ENCODE data around the gene SLC1A6.

The SLC1A6 gene

DNA sequence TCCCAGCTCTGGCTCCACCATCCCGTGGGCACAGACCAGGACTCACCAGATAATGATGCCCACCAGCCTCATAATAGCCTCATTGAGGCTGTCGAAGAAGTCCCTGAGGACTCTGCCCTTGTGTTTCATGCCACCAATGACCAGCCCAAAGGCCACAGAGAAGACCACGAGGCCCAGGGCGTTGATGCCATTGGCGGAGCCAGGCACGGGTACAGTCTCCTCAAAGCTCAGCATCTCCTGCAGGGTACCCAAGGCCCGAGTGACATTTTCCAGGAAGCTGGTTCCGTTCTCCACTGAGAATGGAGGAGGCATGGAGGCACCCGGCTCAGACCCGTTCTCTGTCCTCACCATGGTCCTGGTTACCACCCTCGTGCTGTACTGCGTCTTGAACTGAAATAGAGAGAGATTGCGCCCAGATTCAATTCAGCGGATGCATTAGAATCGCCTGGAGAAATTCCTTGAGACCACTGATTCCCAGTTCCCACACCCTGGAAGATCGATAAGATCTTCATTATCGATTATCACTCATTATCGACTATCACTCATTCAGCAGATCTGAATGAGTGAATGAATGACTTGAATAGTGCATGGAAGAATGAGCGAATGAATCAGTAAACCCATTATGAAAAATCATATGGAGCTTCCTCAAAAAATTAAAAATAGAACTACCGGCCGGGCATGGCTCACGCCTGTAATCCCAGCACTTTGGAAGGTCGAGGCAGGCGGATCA, 17.5 kb downstream of the SLC1A6 start:
- no peaks in the 10 kb centered on the region for H3K4me1 ChIP-seq (ENCODE audit: insufficient read depth, low read length, severe bottlenecking)
- H3K9ac ChIP-seq (ENCODE audit: low read length) = no peak overlapping the region
- TF ChIP-seq EZH2 (IDR thresholded peaks at IDR 0.05; ENCODE audit: borderline replicate concordance, low read length) = no peak
- H2AFZ ChIP-seq (ENCODE audit: low read length) = no peak overlapping the region
- no peaks in the 10 kb centered on the region for H4K20me1 ChIP-seq (ENCODE audit: insufficient read depth, low read length)
- no peak overlapping the region for H3K4me2 ChIP-seq (ENCODE audit: low read length)
- no peak overlapping the region for H3K27ac ChIP-seq (ENCODE audit: low read depth, low read length, poor library complexity, severe bottlenecking)
- H3K27me3 ChIP-seq (ENCODE audit: insufficient read depth, low read length) = no peaks in the 10 kb centered on the region
- no peaks in the 10 kb centered on the region for H3F3A ChIP-seq (ENCODE audit: insufficient read depth, low read length)
- no peak overlapping the region for H3K4me3 ChIP-seq (ENCODE audit: low read depth, low read length, poor library complexity, severe bottlenecking)
- no peaks in the 10 kb centered on the region for H3K9me2 ChIP-seq (ENCODE audit: low read depth, low read length)
- peaks cover 7% of the 10 kb centered on the region; the same call in 1 of the 2 replicates for H3K9me3 ChIP-seq (ENCODE audit: low read length)
- no peaks in the 10 kb centered on the region for H3K79me2 ChIP-seq (ENCODE audit: insufficient read depth, low read length)
- no peaks in the 10 kb centered on the region for H3K36me3 ChIP-seq (ENCODE audit: insufficient read depth, low read length)

DNA sequence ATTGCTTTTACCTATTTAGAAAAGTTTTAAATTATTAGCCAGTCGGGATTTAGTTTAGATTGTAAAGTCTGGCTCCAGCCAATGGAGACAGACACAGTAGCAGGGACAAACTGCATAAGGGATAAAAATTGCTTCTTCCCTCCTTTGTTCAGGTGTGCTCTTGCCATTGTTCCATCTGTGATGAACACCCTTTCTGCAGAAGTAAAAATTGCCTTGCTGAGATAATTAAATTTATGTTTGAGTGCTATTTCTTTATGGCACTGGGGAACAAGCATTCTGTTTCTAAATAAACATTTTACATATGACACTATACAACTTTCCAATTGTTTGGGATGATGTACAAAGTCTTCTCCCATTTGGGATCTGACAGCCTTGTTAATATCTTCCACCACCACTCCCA, 20.4 kb downstream of the SLC1A6 start:
- H3K4me3 ChIP-seq (ENCODE audit: low read depth, low read length, poor library complexity, severe bottlenecking) = no peak overlapping the region
- TF ChIP-seq, protein P1, sequence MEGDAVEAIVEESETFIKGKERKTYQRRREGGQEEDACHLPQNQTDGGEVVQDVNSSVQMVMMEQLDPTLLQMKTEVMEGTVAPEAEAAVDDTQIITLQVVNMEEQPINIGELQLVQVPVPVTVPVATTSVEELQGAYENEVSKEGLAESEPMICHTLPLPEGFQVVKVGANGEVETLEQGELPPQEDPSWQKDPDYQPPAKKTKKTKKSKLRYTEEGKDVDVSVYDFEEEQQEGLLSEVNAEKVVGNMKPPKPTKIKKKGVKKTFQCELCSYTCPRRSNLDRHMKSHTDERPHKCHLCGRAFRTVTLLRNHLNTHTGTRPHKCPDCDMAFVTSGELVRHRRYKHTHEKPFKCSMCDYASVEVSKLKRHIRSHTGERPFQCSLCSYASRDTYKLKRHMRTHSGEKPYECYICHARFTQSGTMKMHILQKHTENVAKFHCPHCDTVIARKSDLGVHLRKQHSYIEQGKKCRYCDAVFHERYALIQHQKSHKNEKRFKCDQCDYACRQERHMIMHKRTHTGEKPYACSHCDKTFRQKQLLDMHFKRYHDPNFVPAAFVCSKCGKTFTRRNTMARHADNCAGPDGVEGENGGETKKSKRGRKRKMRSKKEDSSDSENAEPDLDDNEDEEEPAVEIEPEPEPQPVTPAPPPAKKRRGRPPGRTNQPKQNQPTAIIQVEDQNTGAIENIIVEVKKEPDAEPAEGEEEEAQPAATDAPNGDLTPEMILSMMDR (IDR thresholded peaks at IDR 0.05; ENCODE audit: low read length) = no peak
- TF ChIP-seq EZH2 (IDR thresholded peaks at IDR 0.05; ENCODE audit: borderline replicate concordance, low read length) = no peak
- H3K4me1 ChIP-seq (ENCODE audit: insufficient read depth, low read length, severe bottlenecking) = no peaks in the 10 kb centered on the region
- no peaks in the 10 kb centered on the region for H3K79me2 ChIP-seq (ENCODE audit: insufficient read depth, low read length)
- H3K36me3 ChIP-seq (ENCODE audit: insufficient read depth, low read length) = no peaks in the 10 kb centered on the region
- H3K9ac ChIP-seq (ENCODE audit: low read length) = no peak overlapping the region
- no peak overlapping the region for H2AFZ ChIP-seq (ENCODE audit: low read length)
- H3K27me3 ChIP-seq (ENCODE audit: insufficient read depth, low read length) = no peaks in the 10 kb centered on the region
- H3K27ac ChIP-seq (ENCODE audit: low read depth, low read length, poor library complexity, severe bottlenecking) = no peak overlapping the region
- no peak overlapping the region for H3K4me2 ChIP-seq (ENCODE audit: low read length)
- no peaks in the 10 kb centered on the region for H3K9me2 ChIP-seq (ENCODE audit: low read depth, low read length)
- no peaks in the 10 kb centered on the region for H3F3A ChIP-seq (ENCODE audit: insufficient read depth, low read length)
- no peaks in the 10 kb centered on the region for H4K20me1 ChIP-seq (ENCODE audit: insufficient read depth, low read length)
- peaks cover 7% of the 10 kb centered on the region; the same call in 1 of the 2 replicates for H3K9me3 ChIP-seq (ENCODE audit: low read length)

DNA sequence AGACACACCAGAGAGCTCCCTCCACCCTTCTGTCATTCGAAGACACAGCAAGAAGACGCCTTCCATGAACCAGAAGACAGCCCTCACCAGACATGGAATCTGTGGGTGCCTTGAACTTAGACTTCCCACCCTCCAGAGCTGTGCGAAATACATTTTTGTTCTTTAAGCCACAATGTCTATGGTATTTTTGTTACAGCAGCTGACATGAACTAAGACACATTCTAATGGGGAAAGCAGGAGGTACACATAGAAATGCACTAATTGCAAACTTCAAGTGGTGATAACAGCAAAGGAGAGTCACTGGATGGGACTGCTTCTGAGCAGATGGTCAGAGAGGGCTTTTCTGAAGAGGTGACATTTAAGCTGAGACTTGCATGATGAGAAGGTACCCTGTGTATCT, 22.2 kb downstream of the SLC1A6 start:
- H3K4me2 ChIP-seq (ENCODE audit: low read length) = no peak overlapping the region
- H3K9me2 ChIP-seq (ENCODE audit: low read depth, low read length) = no peaks in the 10 kb centered on the region
- H3K4me3 ChIP-seq (ENCODE audit: low read depth, low read length, poor library complexity, severe bottlenecking) = no peak overlapping the region
- no peaks in the 10 kb centered on the region for H3F3A ChIP-seq (ENCODE audit: insufficient read depth, low read length)
- no peaks in the 10 kb centered on the region for H3K79me2 ChIP-seq (ENCODE audit: insufficient read depth, low read length)
- no peak overlapping the region for H3K27ac ChIP-seq (ENCODE audit: low read depth, low read length, poor library complexity, severe bottlenecking)
- no peak overlapping the region for H2AFZ ChIP-seq (ENCODE audit: low read length)
- no peaks in the 10 kb centered on the region; the same call in 1 of the 2 replicates for H3K27me3 ChIP-seq (ENCODE audit: insufficient read depth, low read length)
- TF ChIP-seq EZH2 (IDR thresholded peaks at IDR 0.05; ENCODE audit: borderline replicate concordance, low read length) = no peak
- TF ChIP-seq, protein P1 (IDR thresholded peaks at IDR 0.05; ENCODE audit: low read length) = no peak
- peaks cover 7% of the 10 kb centered on the region; the same call in 1 of the 2 replicates for H3K9me3 ChIP-seq (ENCODE audit: low read length)
- H4K20me1 ChIP-seq (ENCODE audit: insufficient read depth, low read length) = no peaks in the 10 kb centered on the region
- no peak overlapping the region for H3K9ac ChIP-seq (ENCODE audit: low read length)
- H3K36me3 ChIP-seq (ENCODE audit: insufficient read depth, low read length) = no peaks in the 10 kb centered on the region
- H3K4me1 ChIP-seq (ENCODE audit: insufficient read depth, low read length, severe bottlenecking) = no peaks in the 10 kb centered on the region
